H9 (cell line): ENCODE data around the gene PARD6B. TPM values are rescaled to one million over a fixed set of nuclear protein-coding genes. Genes with fewer than 3 reads are reported as not detected.

Source experiments
- DNase-seq: peaks from one replicate; pipeline ENCODE4 v3.0.0-alpha.2; 2017
- H2AFZ ChIP-seq: one replicate; pipeline ENCODE4 v1.6.1; 2013; ENCODE audit warnings: mild to moderate bottlenecking, low read length, control low read depth, moderate library complexity
- H2AK5ac ChIP-seq: 2 replicates; pipeline ENCODE4 v1.6.1; 2013; ENCODE audit warnings: low read length, control low read depth, mixed read lengths; ENCODE audit not compliant: insufficient read length
- H2BK120ac ChIP-seq: one replicate; pipeline ENCODE4 v1.6.1; 2013; ENCODE audit warnings: low read depth, mild to moderate bottlenecking, low read length, control low read depth, inconsistent platforms; ENCODE audit not compliant: poor library complexity, severe bottlenecking
- H2BK12ac ChIP-seq: 2 replicates; pipeline ENCODE4 v1.6.1; 2013; ENCODE audit warnings: low read length, control low read depth, mixed read lengths, low read depth; ENCODE audit not compliant: insufficient read length
- H2BK15ac ChIP-seq: 2 replicates; pipeline ENCODE4 v1.6.1; 2013; ENCODE audit warnings: low read depth, low read length, control low read depth
- H2BK20ac ChIP-seq: one replicate; pipeline ENCODE4 v1.6.1; 2013; ENCODE audit warnings: low read depth, mild to moderate bottlenecking, low read length, control low read depth, inconsistent platforms; ENCODE audit not compliant: poor library complexity, severe bottlenecking
- H2BK5ac ChIP-seq: 2 replicates; pipeline ENCODE4 v1.6.1; 2013; ENCODE audit warnings: low read length, control low read depth, mixed read lengths; ENCODE audit not compliant: insufficient read length
- H3K14ac ChIP-seq: 2 replicates; pipeline ENCODE4 v1.6.1; 2013; ENCODE audit warnings: low read length, control low read depth; ENCODE audit not compliant: insufficient read depth
- H3K18ac ChIP-seq: 2 replicates; pipeline ENCODE4 v1.6.1; 2013; ENCODE audit warnings: low read depth, mild to moderate bottlenecking, mixed read lengths, low read length, control low read depth; ENCODE audit not compliant: insufficient read length
- H3K23ac ChIP-seq: 2 replicates; pipeline ENCODE4 v1.6.1; 2013; ENCODE audit warnings: low read length, control low read depth, mixed read lengths, low read depth; ENCODE audit not compliant: insufficient read length
- H3K23me2 ChIP-seq: 2 replicates; pipeline ENCODE4 v1.6.1; 2013; ENCODE audit warnings: low read depth, mild to moderate bottlenecking, mixed read lengths, low read length, control low read depth; ENCODE audit not compliant: insufficient read length, poor library complexity, severe bottlenecking
- H3K27ac ChIP-seq: 2 replicates; pipeline ENCODE4 v1.5.1; 2013; ENCODE audit warnings: low read length, control low read depth, mixed read lengths, low read depth; ENCODE audit not compliant: insufficient read length
- H3K27me3 ChIP-seq: 2 replicates; pipeline ENCODE4 v1.6.1; 2013; ENCODE audit warnings: low read length, control low read depth, inconsistent platforms; ENCODE audit not compliant: insufficient read depth
- H3K4ac ChIP-seq: 2 replicates; pipeline ENCODE4 v1.6.1; 2013; ENCODE audit warnings: low read depth, mild to moderate bottlenecking, control low read depth, inconsistent platforms, low read length, moderate library complexity
- H3K4me1 ChIP-seq: 2 replicates; pipeline ENCODE4 v1.6.1; 2013; ENCODE audit warnings: low read length, control low read depth, inconsistent platforms; ENCODE audit not compliant: insufficient read depth
- H3K4me2 ChIP-seq: 2 replicates; pipeline ENCODE4 v1.6.1; 2013; ENCODE audit warnings: low read length, control low read depth, mixed read lengths; ENCODE audit not compliant: insufficient read length, insufficient read depth
- H3K56ac ChIP-seq: 2 replicates; pipeline ENCODE4 v1.6.1; 2013; ENCODE audit warnings: low read depth, mild to moderate bottlenecking, mixed read lengths, low read length, control low read depth; ENCODE audit not compliant: insufficient read length
- H3K79me1 ChIP-seq: 2 replicates; pipeline ENCODE4 v1.6.1; 2013; ENCODE audit warnings: low read depth, mild to moderate bottlenecking, moderate library complexity, low read length, control low read depth, inconsistent platforms; ENCODE audit not compliant: insufficient read depth, poor library complexity, severe bottlenecking
- H3K79me2 ChIP-seq: 2 replicates; pipeline ENCODE4 v1.6.1; 2013; ENCODE audit warnings: low read length, control low read depth, inconsistent platforms; ENCODE audit not compliant: insufficient read depth
- H3K9ac ChIP-seq: 2 replicates; pipeline ENCODE4 v1.6.1; 2013; ENCODE audit warnings: low read length, control low read depth, mixed read lengths; ENCODE audit not compliant: insufficient read length; ENCODE audit errors: extremely low read depth
- H3K9me3 ChIP-seq: one replicate; pipeline ENCODE4 v1.6.1; 2013; ENCODE audit warnings: low read depth, low read length, inconsistent platforms; ENCODE audit not compliant: control insufficient read depth
- H3T11ph ChIP-seq: one replicate; pipeline ENCODE4 v1.6.1; 2013; ENCODE audit warnings: mild to moderate bottlenecking, low read length, control low read depth, inconsistent platforms
- H4K20me1 ChIP-seq: one replicate; pipeline ENCODE4 v1.6.1; 2013; ENCODE audit not compliant: control insufficient read depth, insufficient read length, insufficient read depth
- H4K5ac ChIP-seq: 2 replicates; pipeline ENCODE4 v1.6.1; 2013; ENCODE audit warnings: low read depth, mild to moderate bottlenecking, mixed read lengths, low read length, control low read depth; ENCODE audit not compliant: insufficient read length
- H4K8ac ChIP-seq: replicated peaks from 2 replicates; pipeline ENCODE4 v1.6.1; 2013; ENCODE audit warnings: low read length, control low read depth, mixed read lengths, low read depth; ENCODE audit not compliant: insufficient read length
- H4K91ac ChIP-seq: 2 replicates; pipeline ENCODE4 v1.6.1; 2013; ENCODE audit warnings: low read depth, mild to moderate bottlenecking, moderate library complexity, mixed read lengths, low read length, control low read depth; ENCODE audit not compliant: insufficient read length
- H3K27ac Mint-ChIP-seq, 3 experiments: 2 replicates in 2 of 3; 3 replicates in 1 of 3; pipeline ENCODE4 v1.8.0; 2020 to 2021; ENCODE audit warnings: mixed read lengths in 3 of 3, mild to moderate bottlenecking in 1 of 3, moderate library complexity in 1 of 3
- H3K27me3 Mint-ChIP-seq: 2 replicates; pipeline ENCODE4 v1.8.0; 2021; ENCODE audit warnings: low read depth, mild to moderate bottlenecking, moderate library complexity, mixed read lengths
- H3K36me3 Mint-ChIP-seq, 3 experiments: 2 replicates in 2 of 3; 3 replicates in 1 of 3; pipeline ENCODE4 v1.8.0; 2020 to 2021; ENCODE audit warnings: low read depth in 3 of 3, mixed read lengths in 3 of 3; ENCODE audit not compliant: insufficient read depth in 1 of 3
- H3K4me1 Mint-ChIP-seq, 2 experiments: 2 replicates each; pipeline ENCODE4 v1.8.0; 2020; ENCODE audit warnings: mixed read lengths in 2 of 2
- H3K4me3 Mint-ChIP-seq, 2 experiments: 2 replicates in 1 of 2; 3 replicates in 1 of 2; pipeline ENCODE4 v1.8.0; 2020 to 2021; ENCODE audit warnings: mild to moderate bottlenecking in 2 of 2, mixed read lengths in 2 of 2, moderate library complexity in 1 of 2
- H3K9me3 Mint-ChIP-seq, 2 experiments: 2 replicates in 1 of 2; 3 replicates in 1 of 2; pipeline ENCODE4 v1.8.0; 2020; ENCODE audit warnings: mild to moderate bottlenecking in 2 of 2, mixed read lengths in 2 of 2, moderate library complexity in 1 of 2
- WGBS: extraction: QIAGEN DNeasy Blood & Tissue Kit; methylation state at CpG from one replicate; pipeline ENCODE4 v1.1.7; 2013; ENCODE audit warnings: missing lambda C conversion rate, low lambda C conversion rate, mixed read lengths; ENCODE audit not compliant: insufficient read length; ENCODE audit errors: extremely low coverage; 5-methylcytosine and 5-hydroxymethylcytosine counted together
- total RNA-seq: library from RNA; stranded (reverse); gene quantifications from 2 replicates; pipeline ENCODE4 v1.2.1, GENCODE V29; 2021
- TF ChIP-seq, protein P1 (sequence below): fragments of 200-600 bp; sonication (generic); conservative IDR thresholded peaks from 3 replicates; pipeline ENCODE4 v1.8.0; 2021; ENCODE audit warnings: antibody characterized with exemption, mild to moderate bottlenecking

The PARD6B gene
- total RNA-seq, 1 experiment from 2014 or later: 27.4 TPM

DNA sequence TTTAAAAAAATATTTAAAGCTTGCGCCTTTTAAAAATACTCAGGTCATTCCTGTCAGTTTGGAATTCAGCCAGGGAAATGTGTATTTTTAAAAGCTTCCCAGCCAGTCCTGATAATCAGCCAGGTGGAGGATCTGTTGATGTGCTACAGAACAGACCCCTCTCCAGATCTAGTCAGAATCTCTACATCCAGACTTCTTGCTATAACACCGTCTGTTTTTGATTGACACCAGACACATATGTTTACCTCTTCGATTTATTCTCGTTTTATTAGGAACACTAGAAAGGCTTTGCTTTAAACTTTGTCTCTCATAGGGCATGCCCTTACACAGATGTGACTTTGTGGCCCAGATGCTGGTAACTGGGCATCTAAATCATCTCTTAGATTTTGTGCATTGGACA lies 11.7 kb downstream of the PARD6B start:
- H3K18ac ChIP-seq: no peak overlapping the region
- WGBS: no CpG with 5 or more reads among the region's 4 CpGs
- H2BK15ac ChIP-seq: no peak overlapping the region
- H3K9me3 ChIP-seq: no peaks in the 10 kb centered on the region
- no peaks in the 10 kb centered on the region for H3K27me3 ChIP-seq
- H3K79me2 ChIP-seq: no peaks in the 10 kb centered on the region; the same call in 1 of the 2 replicates
- H2AK5ac ChIP-seq: no peak overlapping the region
- no peak overlapping the region for H4K5ac ChIP-seq
- H4K8ac ChIP-seq: no peak overlapping the region
- peaks cover 4% of the 10 kb centered on the region; the same call in 1 of the 2 replicates for H3K4me1 ChIP-seq
- H2AFZ ChIP-seq: no peak overlapping the region
- H3K9me3 Mint-ChIP-seq: no peaks in the 10 kb centered on the region
- no peak overlapping the region for H4K91ac ChIP-seq
- H3K27ac Mint-ChIP-seq: peak overlapping the region in 2 of 3 experiments; percentile 23 to 73; a peak in 2 of 7 replicates
- no peak for DNase-seq
- no peak overlapping the region for H2BK120ac ChIP-seq
- H3K9ac ChIP-seq: no peak overlapping the region
- H3K36me3 Mint-ChIP-seq: peaks cover 10 to 45% (median 31%) of the 10 kb centered on the region in 3 experiments; a peak in 6 of 7 replicates
- H3K23ac ChIP-seq: no peak overlapping the region
- no peak overlapping the region for H2BK12ac ChIP-seq
- H3K56ac ChIP-seq: no peak overlapping the region
- H3K23me2 ChIP-seq: peaks cover 3% of the 10 kb centered on the region
- H3T11ph ChIP-seq: no peak overlapping the region
- no peak overlapping the region for H2BK20ac ChIP-seq
- no peaks in the 10 kb centered on the region for H4K20me1 ChIP-seq
- H3K4ac ChIP-seq: no peak overlapping the region
- no peaks in the 10 kb centered on the region for H3K27me3 Mint-ChIP-seq
- H3K4me2 ChIP-seq: no peak overlapping the region
- H3K79me1 ChIP-seq: no peaks in the 10 kb centered on the region
- no peak overlapping the region for H3K4me3 Mint-ChIP-seq
- H3K27ac ChIP-seq: no peak overlapping the region
- H2BK5ac ChIP-seq: no peak overlapping the region
- no peak overlapping the region for H3K14ac ChIP-seq
- peaks cover 55 to 64% of the 10 kb centered on the region in 2 experiments for H3K4me1 Mint-ChIP-seq
- TF ChIP-seq, protein P1, sequence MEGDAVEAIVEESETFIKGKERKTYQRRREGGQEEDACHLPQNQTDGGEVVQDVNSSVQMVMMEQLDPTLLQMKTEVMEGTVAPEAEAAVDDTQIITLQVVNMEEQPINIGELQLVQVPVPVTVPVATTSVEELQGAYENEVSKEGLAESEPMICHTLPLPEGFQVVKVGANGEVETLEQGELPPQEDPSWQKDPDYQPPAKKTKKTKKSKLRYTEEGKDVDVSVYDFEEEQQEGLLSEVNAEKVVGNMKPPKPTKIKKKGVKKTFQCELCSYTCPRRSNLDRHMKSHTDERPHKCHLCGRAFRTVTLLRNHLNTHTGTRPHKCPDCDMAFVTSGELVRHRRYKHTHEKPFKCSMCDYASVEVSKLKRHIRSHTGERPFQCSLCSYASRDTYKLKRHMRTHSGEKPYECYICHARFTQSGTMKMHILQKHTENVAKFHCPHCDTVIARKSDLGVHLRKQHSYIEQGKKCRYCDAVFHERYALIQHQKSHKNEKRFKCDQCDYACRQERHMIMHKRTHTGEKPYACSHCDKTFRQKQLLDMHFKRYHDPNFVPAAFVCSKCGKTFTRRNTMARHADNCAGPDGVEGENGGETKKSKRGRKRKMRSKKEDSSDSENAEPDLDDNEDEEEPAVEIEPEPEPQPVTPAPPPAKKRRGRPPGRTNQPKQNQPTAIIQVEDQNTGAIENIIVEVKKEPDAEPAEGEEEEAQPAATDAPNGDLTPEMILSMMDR: no peak
